ENCODE results near the gene SRP72. TPM values are rescaled to one million over a fixed set of nuclear protein-coding genes. Genes with fewer than 3 reads are reported as not detected.

SRP72 gene
- total and polyA plus RNA-seq, 2 of the 8 experiments (the other 6 are each of a cell fraction or from before 2014, with no cell fraction given) = 37.7 to 144 TPM

DNA sequence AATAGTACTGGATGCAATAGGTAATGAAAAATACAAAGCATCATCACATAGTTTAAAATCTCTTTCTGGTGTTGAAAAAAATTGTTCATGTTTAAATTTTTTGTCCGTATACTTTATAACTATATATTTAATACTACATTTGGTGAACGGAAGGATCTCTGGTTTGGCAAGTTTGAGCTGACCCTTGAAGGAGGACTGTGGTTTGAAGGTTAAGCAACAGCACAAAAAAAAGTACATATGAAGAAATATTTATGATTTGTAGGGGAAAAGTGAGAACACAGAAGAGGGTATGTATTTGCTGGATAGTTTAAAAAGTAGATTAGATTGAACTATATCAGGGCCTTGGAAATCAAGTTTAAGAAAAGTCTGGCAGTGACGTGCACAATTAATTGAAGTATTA lies 13.3 kb downstream of the SRP72 start (continued):
- no peak for TF ChIP-seq RBBP5 (IDR thresholded peaks at IDR 0.05; ENCODE audit: borderline replicate concordance, low read depth, low read length)
- TF ChIP-seq BCL11A (IDR thresholded peaks at IDR 0.05; ENCODE audit: low read depth in 2 of 2, low read length in 2 of 2) = no peak
- TF ChIP-seq E2F6 (IDR thresholded peaks at IDR 0.05) = no peak
- no peak for TF ChIP-seq RNF2 (IDR thresholded peaks at IDR 0.05; ENCODE audit: borderline replicate concordance, low read depth, low read length, missing control alignments, poor library complexity, severe bottlenecking)
- TF ChIP-seq TAF7 (optimal IDR thresholded peaks at IDR 0.05; ENCODE audit: borderline replicate concordance, low read depth, low read length) = no peak
